Pancreas (tissue), 10 donors: ENCODE data around the gene LYPD5. TPM values are rescaled to one million over a fixed set of nuclear protein-coding genes. Genes with fewer than 3 reads are reported as not detected.
A peak's percentile ranks its signal among the peaks of the same experiment; 100 is the strongest.

Experiments
- ATAC-seq, 4 donors: fragments of 200-7000 bp; cut with Tn5 transposase; one replicate each; pipeline versions ENCODE4 v1.8.0 to v1.9.1; 2020; ENCODE audit warnings: mild to moderate bottlenecking in 4 of 4, moderate library complexity in 4 of 4
- DNase-seq, 6 donors: peaks; one replicate each; pipeline ENCODE4 v3.0.0-alpha.2; 2020
- FAIRE-seq: peaks from 2 replicates; lab custom pipeline; 2012; peaks lifted over from hg19 to GRCh38; lab: Jason Lieb, UNC
- H3K27ac ChIP-seq, 4 donors: fragments of 200-600 bp; sonication (generic); 1 replicate in 3 of 4; 2 replicates in 1 of 4; pipeline versions ENCODE4 v1.5.0 to v1.8.0; 2020
- H3K27me3 ChIP-seq, 4 donors: fragments of 200-600 bp; one replicate each; pipeline ENCODE4 v1.8.0; 2021
- H3K36me3 ChIP-seq, 3 donors: fragments of 200-600 bp; sonication (generic) in 1 of 3; one replicate each; pipeline versions ENCODE4 v1.5.0 to v1.8.0; 2020 to 2021
- H3K4me1 ChIP-seq, 3 donors: fragments of 200-600 bp; one replicate each; pipeline ENCODE4 v1.8.0; 2021
- H3K4me3 ChIP-seq, 4 donors: fragments of 200-600 bp; sonication (generic) in 2 of 4; one replicate each; pipeline versions ENCODE4 v1.5.0 to v1.8.0; 2020 to 2021
- H3K9me3 ChIP-seq, 4 donors: fragments of 200-600 bp; one replicate each; pipeline ENCODE4 v1.8.0; 2021
- WGBS, 2 donors: extraction: QIAGEN DNeasy Blood & Tissue Kit; methylation state at CpG; one replicate each; pipeline ENCODE4 v1.1.7; 2013; 5-methylcytosine and 5-hydroxymethylcytosine counted together
- intact Hi-C, 3 donors: fragments of 100-400 bp; cut with DNase I; formaldehyde crosslinking; loops; one replicate each; pipeline versions ENCODE4 v1.11.1 to v1.14.2; 2022
- polyA plus RNA-seq, 2 donors: library from polyadenylated mRNA; stranded (reverse); fragments of 200-250 nt; gene quantifications; one replicate each; pipeline ENCODE4 v1.2.3, GENCODE V29; 2013
- total RNA-seq, 6 donors: library from RNA; stranded (reverse); fragmentation: NEBNext Ultra II Directional in 4 of 6; extraction: Animal tissue kit (Norgen Biotek cat#: 25700) in 4 of 6; gene quantifications; one replicate each; pipeline versions ENCODE4 v1.2.1 to v1.2.4, GENCODE V29; 2021 to 2023
- TF ChIP-seq, protein P1 (sequence below), 4 donors: fragments of 200-600 bp; sonication (generic) in 3 of 4; IDR thresholded peaks; one replicate each; pipeline versions ENCODE4 v1.5.0 to v1.8.0; 2021; ENCODE audit warnings: antibody characterized with exemption in 4 of 4
- donor health status: healthy with polysubstance abuse.
- donor health status: DM: no; HTN: no; CAD: no; lungs with moderate emphysema.
- donor health status: DM: no; HTN: no; CAD: no.
- donor health status: control.
- donor health status: control.
- donor health status: Bipolar disorder and iron deficiency.
- donor health status: DM: yes; HTN: yes; CAD: no.
- donor health status: DM: no; HTN: no; CAD: no.
- donor health status: DM: no; HTN: no; CAD: no.
- donor health status: DM: yes; HTN: yes; CAD: no.

The LYPD5 gene
- total and polyA plus RNA-seq, 8 donors = 0.09 to 1.2 (median 0.34) TPM

DNA sequence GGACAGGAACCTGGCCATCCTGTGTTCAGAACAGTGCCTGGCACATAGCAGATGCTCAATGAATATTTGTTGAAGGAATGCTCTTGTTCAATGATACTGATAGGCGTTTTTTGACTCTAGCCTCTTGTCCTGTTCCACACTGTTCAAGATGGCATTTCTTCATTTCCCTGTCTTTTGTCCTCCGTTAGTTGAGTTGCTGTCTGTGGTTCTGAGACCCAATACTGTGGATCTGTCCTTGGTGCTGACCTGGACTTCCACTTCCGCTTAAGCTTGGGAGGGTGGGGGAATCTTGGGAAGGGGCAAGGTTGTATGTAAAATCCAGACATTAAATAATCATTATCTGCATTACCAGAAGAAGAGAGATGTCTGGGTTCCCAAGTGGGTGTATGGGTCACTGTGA is 13.2 kb downstream of the LYPD5 start:
- 4 to 10% methylated on average over 3 of the region's 3 CpGs for WGBS, 2 donors
- no peak for DNase-seq
- ATAC-seq = peak in 1 of 4 donors; percentile 40
- intact Hi-C loops = no loop called here
- Histone ChIP-seq H3K4me3 (no peak overlapping the region), H3K9me3 (no peaks in the 10 kb centered on the region), H3K27ac (no peak overlapping the region), H3K27me3 (no peaks in the 10 kb centered on the region), H3K4me1 (no peaks in the 10 kb centered on the region), H3K36me3 (no peaks in the 10 kb centered on the region)
- TF ChIP-seq, protein P1, sequence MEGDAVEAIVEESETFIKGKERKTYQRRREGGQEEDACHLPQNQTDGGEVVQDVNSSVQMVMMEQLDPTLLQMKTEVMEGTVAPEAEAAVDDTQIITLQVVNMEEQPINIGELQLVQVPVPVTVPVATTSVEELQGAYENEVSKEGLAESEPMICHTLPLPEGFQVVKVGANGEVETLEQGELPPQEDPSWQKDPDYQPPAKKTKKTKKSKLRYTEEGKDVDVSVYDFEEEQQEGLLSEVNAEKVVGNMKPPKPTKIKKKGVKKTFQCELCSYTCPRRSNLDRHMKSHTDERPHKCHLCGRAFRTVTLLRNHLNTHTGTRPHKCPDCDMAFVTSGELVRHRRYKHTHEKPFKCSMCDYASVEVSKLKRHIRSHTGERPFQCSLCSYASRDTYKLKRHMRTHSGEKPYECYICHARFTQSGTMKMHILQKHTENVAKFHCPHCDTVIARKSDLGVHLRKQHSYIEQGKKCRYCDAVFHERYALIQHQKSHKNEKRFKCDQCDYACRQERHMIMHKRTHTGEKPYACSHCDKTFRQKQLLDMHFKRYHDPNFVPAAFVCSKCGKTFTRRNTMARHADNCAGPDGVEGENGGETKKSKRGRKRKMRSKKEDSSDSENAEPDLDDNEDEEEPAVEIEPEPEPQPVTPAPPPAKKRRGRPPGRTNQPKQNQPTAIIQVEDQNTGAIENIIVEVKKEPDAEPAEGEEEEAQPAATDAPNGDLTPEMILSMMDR (IDR thresholded peaks at IDR 0.05) = no peak
- FAIRE-seq = no peak

DNA sequence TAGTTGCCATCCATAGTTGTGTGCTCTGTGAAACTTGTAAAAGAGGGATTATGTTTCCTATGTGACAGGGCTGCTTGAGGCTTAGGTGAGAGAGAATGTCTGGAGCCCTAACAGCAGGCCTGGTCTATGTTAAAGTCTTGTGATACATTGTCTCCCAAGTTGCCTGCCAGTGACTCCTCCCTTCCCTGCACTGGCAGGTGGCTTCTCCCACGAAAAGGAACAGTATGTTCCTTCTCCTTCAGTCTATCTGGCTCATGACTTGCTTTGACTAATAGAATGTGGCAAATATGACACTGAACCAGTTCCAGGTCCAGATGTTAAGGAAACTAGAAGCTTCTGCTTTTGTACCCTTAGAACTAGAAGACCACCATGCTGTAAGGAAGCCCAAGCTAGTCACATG is 15.6 kb downstream of the LYPD5 start:
- FAIRE-seq = no peak
- intact Hi-C loops = no loop called here
- DNase-seq = no peak
- TF ChIP-seq, protein P1 (IDR thresholded peaks at IDR 0.05) = no peak
- no peaks in the 10 kb centered on the region for H3K27me3 ChIP-seq
- H3K4me3 ChIP-seq = no peak overlapping the region
- no peaks in the 10 kb centered on the region for H3K4me1 ChIP-seq
- no peak for ATAC-seq
- H3K9me3 ChIP-seq = no peaks in the 10 kb centered on the region
- whole genome bisulfite sequencing, 2 donors = 28 to 35% methylated on average over 1 of the region's 1 CpG
- no peak overlapping the region for H3K27ac ChIP-seq
- H3K36me3 ChIP-seq = no peaks in the 10 kb centered on the region

DNA sequence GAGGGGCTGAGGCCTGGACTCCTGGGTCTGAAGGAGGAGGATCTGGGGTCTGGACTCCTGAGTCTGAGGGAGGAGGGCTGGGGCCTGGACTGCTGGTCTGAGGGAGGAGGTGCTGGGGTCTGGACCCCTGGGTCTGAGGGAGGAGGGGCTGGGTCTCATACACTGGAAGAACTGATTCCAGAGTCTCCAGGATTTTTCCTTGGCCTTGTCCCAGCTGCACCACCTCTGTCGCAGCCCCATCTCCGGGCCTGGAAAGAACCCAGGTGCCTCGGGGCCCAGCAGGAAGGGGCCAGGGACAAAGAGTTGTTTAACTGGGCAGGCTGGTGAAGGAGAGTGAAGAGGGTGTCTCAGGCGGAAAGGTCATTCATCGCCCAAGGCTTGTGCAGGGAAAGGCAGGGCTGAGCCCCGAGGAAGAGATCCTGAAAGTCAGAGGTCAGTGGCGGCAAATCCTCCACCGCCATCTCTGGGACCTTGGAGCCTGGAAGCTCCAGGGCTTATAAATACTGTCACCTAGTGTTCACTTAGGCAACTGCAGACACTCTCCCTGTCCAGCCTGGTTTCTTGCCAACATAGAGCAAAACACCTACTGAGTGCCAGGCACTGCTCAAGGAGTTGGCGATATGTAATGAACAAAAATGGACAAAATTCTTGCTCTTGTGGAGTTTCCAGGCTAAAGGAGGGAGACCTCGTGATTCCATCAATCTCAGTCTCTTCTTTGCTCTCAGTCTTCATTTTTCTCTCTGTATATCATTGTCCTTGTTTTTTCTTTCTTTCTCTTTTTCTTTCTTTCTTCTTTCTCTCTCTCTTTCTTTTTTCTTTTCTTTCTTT is 17.1 kb downstream of the LYPD5 start:
- Histone ChIP-seq H3K36me3 (no peaks in the 10 kb centered on the region), H3K4me1 (no peaks in the 10 kb centered on the region), H3K4me3 (peak overlapping the region in 1 of 4 donors; percentile 9), H3K9me3 (no peaks in the 10 kb centered on the region), H3K27me3 (no peaks in the 10 kb centered on the region), H3K27ac (no peak overlapping the region)
- WGBS, 2 donors = 9 to 12% methylated on average over 10 of the region's 10 CpGs
- TF ChIP-seq, protein P1 (IDR thresholded peaks at IDR 0.05) = peak; percentile 64 to 96 (median 92)
- ATAC-seq = peak; percentile 74 to 93 (median 86)
- intact Hi-C loops = loop anchor here in 2 of 3 donors (5.0 kb wide), 2 partner anchors 38 to 43 kb away; no protein-coding TSS in a partner anchor
- no peak for FAIRE-seq
- DNase-seq = peak in 3 of 6 donors; percentile 36 to 63 (median 36)

DNA sequence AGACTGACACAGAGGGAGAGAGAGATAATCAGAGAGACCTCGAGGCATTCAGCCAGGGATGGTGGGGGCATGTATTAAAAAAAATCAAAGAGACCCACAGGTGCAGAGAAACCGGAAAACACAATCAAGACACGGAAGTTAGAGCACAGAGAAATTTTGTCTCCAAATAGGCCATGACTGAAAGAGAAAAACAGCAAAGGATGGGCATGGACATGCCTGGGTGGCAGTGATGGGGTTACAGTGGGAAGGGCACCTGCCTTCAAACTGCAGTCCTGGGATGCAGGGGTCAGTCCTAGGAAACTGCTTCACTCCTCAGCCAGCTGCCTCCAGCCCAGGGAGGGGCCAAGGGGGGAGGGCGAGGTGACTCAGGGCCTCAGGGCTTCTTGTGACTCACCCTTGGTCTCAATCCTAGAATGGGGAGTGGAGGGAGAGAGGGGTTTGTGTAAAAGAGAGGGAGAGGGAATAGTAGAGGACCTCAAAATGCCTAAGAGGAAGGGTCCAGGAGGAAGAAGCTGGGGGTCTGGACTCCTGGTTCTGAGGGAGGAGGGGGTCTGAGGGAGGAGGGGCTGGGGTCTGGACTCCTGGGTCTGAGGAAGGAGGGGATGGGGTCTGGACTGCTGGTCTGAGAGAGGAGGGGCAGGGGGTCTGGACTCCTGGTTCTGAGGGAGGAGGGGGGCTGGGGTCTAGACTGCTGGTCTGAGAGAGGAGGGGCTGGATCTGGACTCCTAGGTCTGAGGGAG is 17.8 kb downstream of the LYPD5 start:
- no peak overlapping the region for H3K27ac ChIP-seq
- ATAC-seq = peak; percentile 46 to 70 (median 59)
- no peak for FAIRE-seq

More for the DNA sequence above, 17.8 kb downstream of the LYPD5 start:
- DNase-seq = no peak
- H3K4me3 ChIP-seq = no peak overlapping the region
- no peaks in the 10 kb centered on the region for H3K9me3 ChIP-seq
- H3K27me3 ChIP-seq = no peaks in the 10 kb centered on the region
- intact Hi-C loops = loop anchor here in 2 of 3 donors (5.0 kb wide), 2 partner anchors 37 to 42 kb away; no protein-coding TSS in a partner anchor
- 61% methylated on average over 4 of the region's 4 CpGs for WGBS, 2 donors
- H3K4me1 ChIP-seq = no peaks in the 10 kb centered on the region
- TF ChIP-seq, protein P1 (IDR thresholded peaks at IDR 0.05) = no peak
- H3K36me3 ChIP-seq = no peaks in the 10 kb centered on the region
